ENCODE measurements around the gene PSMA4. TPM values are rescaled to one million over a fixed set of nuclear protein-coding genes. Genes with fewer than 3 reads are reported as not detected.
"Not testable (repeated sequence)": the region's sequence is repeated elsewhere in the genome, so short reads cannot be mapped to it uniquely, and the experiment has no call there.

The PSMA4 gene
- total RNA-seq, 4 donors from 2014 or later, result 58.1 to 102 (median 76.8) TPM

DNA sequence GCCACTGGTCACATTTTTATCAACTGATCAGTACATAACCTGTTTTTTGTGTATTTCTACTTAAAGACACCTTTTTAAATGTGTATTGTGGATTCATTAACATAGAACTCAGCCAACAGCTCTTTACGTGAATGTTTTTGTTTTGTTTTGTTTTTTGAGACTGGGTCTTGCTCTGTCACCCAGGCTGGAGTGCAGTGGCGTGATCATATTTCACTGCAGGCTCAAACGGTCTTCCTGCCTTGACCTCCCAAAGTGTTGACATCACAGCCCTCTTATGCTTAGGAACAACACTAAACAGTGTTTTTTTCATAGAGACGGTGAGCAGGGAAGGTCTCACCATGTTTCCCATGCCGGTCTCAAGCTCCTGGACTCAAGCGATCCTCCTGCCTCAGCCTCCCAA, 9.9 kb downstream of the PSMA4 start:
- H3K27ac ChIP-seq, result no peak overlapping the region
- no peak overlapping the region for H3K4me3 ChIP-seq
- H3K9me3 ChIP-seq, result no peaks in the 10 kb centered on the region
- WGBS, 2 donors, result 65 to 68% methylated on average over 6 of the region's 6 CpGs
- no peaks in the 10 kb centered on the region for H3K27me3 ChIP-seq
- H3K4me1 ChIP-seq, result no peaks in the 10 kb centered on the region
- H3K36me3 ChIP-seq, result peaks cover 3 to 63% (median 11%) of the 10 kb centered on the region in 3 donors
- TF ChIP-seq POLR2A (IDR thresholded peaks at IDR 0.05), result no peak
- TF ChIP-seq, protein P1, sequence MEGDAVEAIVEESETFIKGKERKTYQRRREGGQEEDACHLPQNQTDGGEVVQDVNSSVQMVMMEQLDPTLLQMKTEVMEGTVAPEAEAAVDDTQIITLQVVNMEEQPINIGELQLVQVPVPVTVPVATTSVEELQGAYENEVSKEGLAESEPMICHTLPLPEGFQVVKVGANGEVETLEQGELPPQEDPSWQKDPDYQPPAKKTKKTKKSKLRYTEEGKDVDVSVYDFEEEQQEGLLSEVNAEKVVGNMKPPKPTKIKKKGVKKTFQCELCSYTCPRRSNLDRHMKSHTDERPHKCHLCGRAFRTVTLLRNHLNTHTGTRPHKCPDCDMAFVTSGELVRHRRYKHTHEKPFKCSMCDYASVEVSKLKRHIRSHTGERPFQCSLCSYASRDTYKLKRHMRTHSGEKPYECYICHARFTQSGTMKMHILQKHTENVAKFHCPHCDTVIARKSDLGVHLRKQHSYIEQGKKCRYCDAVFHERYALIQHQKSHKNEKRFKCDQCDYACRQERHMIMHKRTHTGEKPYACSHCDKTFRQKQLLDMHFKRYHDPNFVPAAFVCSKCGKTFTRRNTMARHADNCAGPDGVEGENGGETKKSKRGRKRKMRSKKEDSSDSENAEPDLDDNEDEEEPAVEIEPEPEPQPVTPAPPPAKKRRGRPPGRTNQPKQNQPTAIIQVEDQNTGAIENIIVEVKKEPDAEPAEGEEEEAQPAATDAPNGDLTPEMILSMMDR (IDR thresholded peaks at IDR 0.05), result no peak
- no peak for TF ChIP-seq EP300 (IDR thresholded peaks at IDR 0.05)
- DNase-seq (ENCODE audit: low spot score in 2 of 2), result no peak

DNA sequence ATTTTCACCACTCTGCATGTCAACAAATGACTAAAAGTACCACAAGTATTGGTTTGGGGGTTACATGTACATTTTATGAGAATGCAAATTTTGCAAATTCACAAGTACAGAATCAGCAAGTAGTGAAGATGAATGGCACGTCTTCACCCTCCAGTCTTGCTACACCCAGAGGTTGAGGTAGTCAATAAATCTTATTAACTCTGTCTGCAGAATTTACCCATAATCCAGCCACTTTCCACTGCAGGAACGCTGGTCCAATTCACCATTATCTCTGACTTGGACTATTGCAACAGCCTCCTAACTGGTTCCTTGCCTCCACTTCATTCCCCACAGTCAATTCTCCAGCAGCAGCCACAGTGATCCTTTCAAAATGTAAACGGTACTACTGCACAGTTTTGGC, 10.6 kb downstream of the PSMA4 start:
- H3K36me3 ChIP-seq, result peaks cover 3 to 57% (median 5%) of the 10 kb centered on the region in 3 donors
- no peaks in the 10 kb centered on the region for H3K9me3 ChIP-seq
- WGBS, 2 donors, result 71 to 79% methylated on average over 3 of the region's 3 CpGs

GRCh38 chr15:78551902-78552301, 11.7 kb downstream of the PSMA4 start:
- H3K27me3 ChIP-seq, result no peaks in the 10 kb centered on the region
- no peak for TF ChIP-seq EP300 (IDR thresholded peaks at IDR 0.05)
- no peak for TF ChIP-seq POLR2A (IDR thresholded peaks at IDR 0.05)
- TF ChIP-seq, protein P1 (IDR thresholded peaks at IDR 0.05), result no peak
- no peak overlapping the region for H3K27ac ChIP-seq
- WGBS, 2 donors, result 86% methylated on average over 5 of the region's 5 CpGs
- peaks cover 0 to 46% (median 3%) of the 10 kb centered on the region in 3 donors for H3K36me3 ChIP-seq
- H3K9me3 ChIP-seq, result no peaks in the 10 kb centered on the region
- H3K4me3 ChIP-seq, result no peak overlapping the region
- H3K4me1 ChIP-seq, result no peaks in the 10 kb centered on the region
- no peak for DNase-seq (ENCODE audit: low spot score in 2 of 2)

More for the DNA sequence above, 10.6 kb downstream of the PSMA4 start:
- TF ChIP-seq, protein P1 (IDR thresholded peaks at IDR 0.05), result no peak
- TF ChIP-seq EP300 (IDR thresholded peaks at IDR 0.05), result no peak
- TF ChIP-seq POLR2A (IDR thresholded peaks at IDR 0.05), result no peak
- H3K27me3 ChIP-seq, result no peaks in the 10 kb centered on the region
- no peaks in the 10 kb centered on the region for H3K4me1 ChIP-seq
- DNase-seq (ENCODE audit: low spot score in 2 of 2), result no peak
- H3K27ac ChIP-seq, result no peak overlapping the region
- H3K4me3 ChIP-seq, result no peak overlapping the region

DNA sequence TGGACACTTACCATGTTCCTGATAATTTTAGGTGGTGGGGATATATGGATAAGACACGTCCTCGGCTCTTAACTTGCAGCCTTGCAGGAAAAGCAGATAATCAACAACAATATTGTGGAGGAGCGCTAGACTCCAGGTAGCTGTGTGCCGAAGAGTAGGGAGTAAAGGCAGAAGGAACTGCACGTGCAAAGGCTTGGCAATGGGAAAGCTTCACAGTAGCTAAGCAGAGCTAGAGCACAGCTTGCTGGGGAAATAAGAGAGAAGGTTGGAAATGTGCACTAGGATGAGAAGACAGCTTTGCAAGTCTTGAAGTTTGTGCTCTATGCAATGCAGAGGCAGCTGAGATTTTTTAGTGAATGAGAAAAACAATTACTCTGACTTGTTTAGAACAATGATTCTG, 12.4 kb downstream of the PSMA4 start:
- TF ChIP-seq, protein P1 (IDR thresholded peaks at IDR 0.05), result no peak
- TF ChIP-seq EP300 (IDR thresholded peaks at IDR 0.05) (no peak), POLR2A (IDR thresholded peaks at IDR 0.05) (no peak)
- H3K9me3 ChIP-seq, result no peaks in the 10 kb centered on the region
- 68 to 81% methylated on average over 5 of the region's 5 CpGs for WGBS, 2 donors
- H3K36me3 ChIP-seq, result peaks cover 0 to 39% (median 3%) of the 10 kb centered on the region in 3 donors
- no peak for DNase-seq (ENCODE audit: low spot score in 2 of 2)
- H3K4me3 ChIP-seq, result no peak overlapping the region
- no peaks in the 10 kb centered on the region for H3K4me1 ChIP-seq
- H3K27ac ChIP-seq, result no peak overlapping the region
- no peaks in the 10 kb centered on the region for H3K27me3 ChIP-seq

DNA sequence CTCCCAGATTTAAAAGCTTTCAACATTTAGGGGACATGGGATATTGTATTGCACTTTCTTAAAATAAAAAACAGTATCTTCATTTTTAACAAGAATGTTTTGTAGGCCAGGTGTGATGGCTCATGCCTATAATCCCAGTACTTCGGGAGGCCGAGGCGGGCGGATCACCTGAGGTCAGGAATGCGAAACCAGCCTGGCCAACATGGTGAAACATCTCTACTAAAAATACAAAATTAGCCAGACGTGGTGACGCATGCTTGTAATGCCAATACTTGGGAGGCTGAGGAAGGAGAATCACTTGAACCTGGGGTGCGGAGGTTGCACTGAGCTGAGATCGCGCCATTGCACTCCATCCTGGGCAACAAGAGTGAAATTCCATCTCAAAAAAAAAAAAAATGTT, 20.0 kb downstream of the PSMA4 start:
- 92 to 96% methylated on average over 10 of the region's 10 CpGs for WGBS, 2 donors
- H3K27me3 ChIP-seq, result peaks cover 0 to 22% of the 10 kb centered on the region in 2 donors
- not testable (repeated sequence) for H3K9me3 ChIP-seq; H3K27ac ChIP-seq; H3K36me3 ChIP-seq; H3K4me3 ChIP-seq; H3K4me1 ChIP-seq; DNase-seq (ENCODE audit: low spot score in 2 of 2)

DNA sequence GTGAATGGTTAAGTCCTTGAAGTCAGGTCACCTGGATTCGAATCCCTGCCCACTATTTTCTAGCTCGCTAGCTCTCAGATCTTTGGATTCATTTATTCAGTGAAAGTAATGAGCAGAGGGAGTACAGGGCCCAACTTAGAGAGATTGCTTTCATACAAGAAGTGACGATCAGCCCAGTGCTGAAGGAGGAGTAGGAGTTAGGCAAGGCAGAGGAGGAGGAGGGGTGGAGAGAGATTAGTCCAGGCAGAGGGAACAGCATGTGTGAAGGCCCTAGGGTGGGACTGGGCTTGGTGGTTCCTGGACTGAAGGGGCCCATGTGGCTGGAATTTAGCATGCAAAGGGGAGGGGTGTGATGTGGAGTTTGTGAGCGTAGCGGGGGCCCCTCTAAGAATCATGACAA, 21.2 kb downstream of the PSMA4 start:
- H3K27ac ChIP-seq, result no peak overlapping the region
- no peaks in the 10 kb centered on the region for H3K36me3 ChIP-seq
- H3K4me3 ChIP-seq, result no peak overlapping the region
- TF ChIP-seq EP300 (IDR thresholded peaks at IDR 0.05) (no peak), POLR2A (IDR thresholded peaks at IDR 0.05) (no peak)
- TF ChIP-seq, protein P1 (IDR thresholded peaks at IDR 0.05), result no peak
- peaks cover 0 to 27% of the 10 kb centered on the region in 2 donors for H3K27me3 ChIP-seq
- WGBS, 2 donors, result 69 to 80% methylated on average over 5 of the region's 5 CpGs
- DNase-seq (ENCODE audit: low spot score in 2 of 2), result no peak
- H3K4me1 ChIP-seq, result peaks cover 0 to 16% (median 2%) of the 10 kb centered on the region in 4 donors
- H3K9me3 ChIP-seq, result no peaks in the 10 kb centered on the region

Data from tibial nerve (tissue), 4 donors.